Kidney epithelial cell (primary cell): Measurements from ENCODE around the gene POFUT1. TPM values are rescaled to one million over a fixed set of nuclear protein-coding genes. Genes with fewer than 3 reads are reported as not detected.

Source experiments
- DNase-seq: peaks from one replicate; pipeline ENCODE4 v3.0.0-alpha.2; 2010; ENCODE audit warnings: low read depth
- H3K27me3 ChIP-seq: 2 replicates; pipeline ENCODE4 v1.6.0; 2011; ENCODE audit warnings: low read length; ENCODE audit not compliant: control insufficient read depth, insufficient read depth
- H3K36me3 ChIP-seq: 2 replicates; pipeline ENCODE4 v1.5.1; 2011; ENCODE audit warnings: low read length; ENCODE audit not compliant: control insufficient read depth, insufficient read depth
- H3K4me3 ChIP-seq: 2 replicates; pipeline ENCODE4 v1.5.1; 2011; ENCODE audit warnings: low read depth, mild to moderate bottlenecking, control low read depth, low read length
- CTCF ChIP-seq: IDR thresholded peaks from 2 replicates; pipeline ENCODE4 v1.5.1; 2011; ENCODE audit warnings: mild to moderate bottlenecking, moderate library complexity, low read length, control low read depth, inconsistent platforms; ENCODE audit not compliant: insufficient read depth, poor library complexity, severe bottlenecking
- total RNA-seq: library from RNA; depleted of rRNA; stranded (reverse); fragments of >200 nt; gene quantifications from 2 replicates; pipeline ENCODE4 v1.2.3, GENCODE V29; 2015

POFUT1 gene
- total RNA-seq, 1 donor from 2014 or later, result 44.3 TPM

DNA sequence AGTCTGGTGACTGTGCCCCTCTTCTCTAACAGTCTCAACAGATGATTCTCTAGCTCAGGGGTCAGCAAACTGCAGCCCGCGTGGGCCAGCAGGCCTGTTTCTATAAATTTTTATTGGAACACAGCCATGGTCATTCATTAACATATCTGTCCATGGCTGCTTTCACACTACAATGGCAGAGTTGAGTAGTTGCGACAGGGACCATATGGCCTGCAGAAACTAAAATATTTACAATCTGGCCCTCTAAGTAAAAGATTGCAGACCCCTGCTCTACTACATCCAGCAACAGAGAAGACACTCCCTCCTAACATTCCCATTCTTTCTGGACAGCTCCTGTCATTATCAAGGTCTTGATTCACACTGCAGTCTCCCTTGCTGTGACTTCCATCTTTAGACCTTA is 45.3 kb upstream of the POFUT1 start:
- DNase-seq, result no peak
- Histone ChIP-seq H3K27me3 (no peaks in the 10 kb centered on the region), H3K4me3 (no peak overlapping the region), H3K36me3 (peaks cover 6% of the 10 kb centered on the region)
- TF ChIP-seq CTCF, result no peak

DNA sequence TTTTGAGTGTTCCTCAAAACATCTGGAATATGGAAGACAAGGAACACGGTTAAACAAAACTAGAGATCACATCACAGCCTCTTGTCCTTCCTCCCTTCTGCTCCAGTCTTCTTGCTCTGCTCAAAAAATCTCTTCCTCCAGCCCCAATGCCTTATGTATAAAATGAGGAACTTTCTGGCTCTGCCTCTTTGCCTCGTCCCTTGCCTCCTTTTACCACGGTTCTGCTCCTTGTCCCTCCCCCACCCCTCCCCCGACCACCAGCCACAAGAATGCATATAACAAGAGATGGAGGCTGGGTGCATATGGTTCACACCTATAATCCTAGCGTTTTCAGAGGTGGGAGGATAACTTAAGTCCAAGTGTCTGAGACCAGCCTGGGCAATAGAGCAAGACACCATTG is 43.7 kb upstream of the POFUT1 start:
- TF ChIP-seq CTCF, result no peak
- H3K36me3 ChIP-seq, result peaks cover 4% of the 10 kb centered on the region
- no peak overlapping the region for H3K4me3 ChIP-seq
- H3K27me3 ChIP-seq, result no peaks in the 10 kb centered on the region
- no peak for DNase-seq

- Histone ChIP-seq H3K36me3 (no peaks in the 10 kb centered on the region), H3K27me3 (no peaks in the 10 kb centered on the region), H3K4me3 (no peak overlapping the region)
- no peak for TF ChIP-seq CTCF
- no peak for DNase-seq
Measured at GRCh38 chr20:32164984-32165735, 42.5 kb upstream of the POFUT1 start.

- no peaks in the 10 kb centered on the region for H3K36me3 ChIP-seq
- no peak for TF ChIP-seq CTCF
- no peak overlapping the region for H3K4me3 ChIP-seq
Measured at GRCh38 chr20:32165836-32166545, 41.7 kb upstream of the POFUT1 start.

DNA sequence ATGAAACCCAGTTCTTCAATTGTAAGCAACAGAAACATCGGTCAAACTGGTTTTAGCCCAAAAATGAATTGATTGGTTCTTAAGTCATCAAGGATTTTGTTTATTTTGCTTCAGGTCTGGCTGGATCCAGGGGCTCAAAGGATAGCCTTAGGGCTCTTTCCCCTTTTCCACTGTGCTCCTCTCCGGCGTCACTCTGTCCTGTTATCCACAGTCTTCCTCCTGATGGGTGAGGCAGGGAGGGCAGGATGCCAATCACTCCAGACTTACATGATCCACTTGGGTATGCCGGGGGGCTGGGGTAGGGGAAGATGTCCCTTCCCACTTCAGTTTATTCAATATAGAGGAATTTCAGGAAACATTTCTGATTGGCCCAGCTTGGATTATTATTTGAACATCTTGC is 40.1 kb upstream of the POFUT1 start:
- DNase-seq, result no peak
- TF ChIP-seq CTCF, result no peak
- no peaks in the 10 kb centered on the region for H3K27me3 ChIP-seq
- no peak overlapping the region for H3K4me3 ChIP-seq
- no peaks in the 10 kb centered on the region for H3K36me3 ChIP-seq

More at GRCh38 chr20:32165836-32166545, 41.7 kb upstream of the POFUT1 start:
- no peak for DNase-seq
- no peaks in the 10 kb centered on the region for H3K27me3 ChIP-seq
